ENCODE data around the gene SOX11. TPM values are rescaled to one million over a fixed set of nuclear protein-coding genes. Genes with fewer than 3 reads are reported as not detected.

Gene SOX11
- total and polyA plus RNA-seq, 9 donors: 0.01 to 0.03 TPM; not detected in 7

GRCh38 chr2:5729416-5729815 lies 37.2 kb downstream of the SOX11 start:
- TF ChIP-seq CTCF (IDR thresholded peaks at IDR 0.05) (no peak), POLR2A (IDR thresholded peaks at IDR 0.05) (no peak), EP300 (IDR thresholded peaks at IDR 0.05) (no peak)
- no peak for DNase-seq
- intact Hi-C loops (cut with DNase I): loop anchor here in 1 of 4 donors (2.0 kb wide), 1 partner anchor 73 kb away; no protein-coding TSS in a partner anchor
- no peaks in the 10 kb centered on the region for H3K36me3 ChIP-seq
- H3K27ac ChIP-seq: no peak overlapping the region
- H3K27me3 ChIP-seq: no peaks in the 10 kb centered on the region
- 77 to 83% (median 79%) methylated on average over 3 of the region's 3 CpGs for WGBS, 3 donors
- H3K4me1 ChIP-seq (ENCODE audit: insufficient read depth): no peaks in the 10 kb centered on the region
- H3K4me3 ChIP-seq: no peak overlapping the region
- H3K9me3 ChIP-seq: no peaks in the 10 kb centered on the region

- no peak overlapping the region for H3K27ac ChIP-seq
- TF ChIP-seq POLR2A (IDR thresholded peaks at IDR 0.05): no peak
- TF ChIP-seq EP300 (IDR thresholded peaks at IDR 0.05): no peak
- TF ChIP-seq CTCF (IDR thresholded peaks at IDR 0.05): no peak
- no peak overlapping the region for H3K4me3 ChIP-seq
- no peaks in the 10 kb centered on the region for H3K27me3 ChIP-seq
- intact Hi-C loops (cut with DNase I): no loop called here
- WGBS, 3 donors: 69 to 78% (median 76%) methylated on average over 2 of the region's 2 CpGs
- no peaks in the 10 kb centered on the region for H3K4me1 ChIP-seq (ENCODE audit: insufficient read depth)
- no peaks in the 10 kb centered on the region for H3K36me3 ChIP-seq
- DNase-seq: no peak
- H3K9me3 ChIP-seq: no peaks in the 10 kb centered on the region
Measured at GRCh38 chr2:5730386-5730785, 38.2 kb downstream of the SOX11 start.

- Histone ChIP-seq H3K27ac (no peak overlapping the region), H3K27me3 (no peaks in the 10 kb centered on the region), H3K4me1 (ENCODE audit: insufficient read depth) (no peaks in the 10 kb centered on the region), H3K36me3 (no peaks in the 10 kb centered on the region), H3K9me3 (no peaks in the 10 kb centered on the region), H3K4me3 (no peak overlapping the region)
- DNase-seq: no peak
- TF ChIP-seq POLR2A (IDR thresholded peaks at IDR 0.05): no peak
- TF ChIP-seq CTCF (IDR thresholded peaks at IDR 0.05): no peak
- no peak for TF ChIP-seq EP300 (IDR thresholded peaks at IDR 0.05)
- WGBS, 3 donors: 79 to 83% (median 80%) methylated on average over 15 of the region's 15 CpGs
- intact Hi-C loops (cut with DNase I): no loop called here
Measured at GRCh38 chr2:5734859-5735520, 42.8 kb downstream of the SOX11 start.

GRCh38 chr2:5735521-5735861 lies 43.3 kb downstream of the SOX11 start:
- Histone ChIP-seq H3K27ac (no peak overlapping the region), H3K36me3 (no peaks in the 10 kb centered on the region), H3K4me3 (no peak overlapping the region), H3K9me3 (no peaks in the 10 kb centered on the region), H3K4me1 (ENCODE audit: insufficient read depth) (no peaks in the 10 kb centered on the region), H3K27me3 (no peaks in the 10 kb centered on the region)
- DNase-seq: no peak
- intact Hi-C loops (cut with DNase I): no loop called here
- WGBS, 3 donors: 74 to 81% (median 77%) methylated on average over 6 of the region's 6 CpGs
- TF ChIP-seq EP300 (IDR thresholded peaks at IDR 0.05) (no peak), POLR2A (IDR thresholded peaks at IDR 0.05) (no peak), CTCF (IDR thresholded peaks at IDR 0.05) (no peak)

All from ovary (tissue), 9 donors.